Hepatocyte (in vitro differentiated cells): ENCODE measurements around the gene CTBP1. TPM values are rescaled to one million over a fixed set of nuclear protein-coding genes. Genes with fewer than 3 reads are reported as not detected.

Experiments used
- DNase-seq: peaks from one replicate; pipeline ENCODE4 v3.0.0-alpha.2; 2016; ENCODE audit warnings: low spot score
- H2AFZ ChIP-seq: fragments of 200-600 bp; sonication (generic); 2 replicates; pipeline ENCODE4 v1.6.0; 2016; ENCODE audit warnings: antibody characterized with exemption, mild to moderate bottlenecking
- H3K27ac ChIP-seq: fragments of 200-600 bp; sonication (generic); 2 replicates; pipeline ENCODE4 v1.5.1; 2016; ENCODE audit warnings: mild to moderate bottlenecking
- H3K27me3 ChIP-seq: fragments of 200-600 bp; sonication (generic); 2 replicates; pipeline ENCODE4 v1.6.1; 2016
- H3K36me3 ChIP-seq: fragments of 200-600 bp; sonication (generic); replicated peaks from 2 replicates; pipeline ENCODE4 v1.5.1; 2016; ENCODE audit warnings: low read depth; ENCODE audit not compliant: insufficient read depth
- H3K4me1 ChIP-seq: fragments of 200-600 bp; sonication (generic); 2 replicates; pipeline ENCODE4 v1.5.1; 2016; ENCODE audit warnings: mild to moderate bottlenecking, moderate library complexity; ENCODE audit not compliant: insufficient read depth
- H3K4me2 ChIP-seq: fragments of 200-600 bp; sonication (generic); 2 replicates; pipeline ENCODE4 v1.6.0; 2016
- H3K4me3 ChIP-seq: fragments of 200-600 bp; sonication (generic); 2 replicates; pipeline ENCODE4 v1.5.1; 2016; ENCODE audit warnings: mild to moderate bottlenecking
- H3K79me2 ChIP-seq: fragments of 200-600 bp; sonication (generic); 2 replicates; pipeline ENCODE4 v1.6.0; 2017; ENCODE audit warnings: mild to moderate bottlenecking
- H3K9me2 ChIP-seq: fragments of 200-600 bp; sonication (generic); replicated peaks from 2 replicates; pipeline ENCODE4 v1.6.0; 2017; ENCODE audit warnings: mild to moderate bottlenecking; ENCODE audit not compliant: insufficient read depth
- H3K9me3 ChIP-seq: fragments of 200-600 bp; sonication (generic); 2 replicates; pipeline ENCODE4 v1.5.1; 2016; ENCODE audit warnings: low read depth, mild to moderate bottlenecking
- H4K20me1 ChIP-seq: fragments of 200-600 bp; sonication (generic); 2 replicates; pipeline ENCODE4 v1.6.0; 2016; ENCODE audit warnings: mild to moderate bottlenecking; ENCODE audit not compliant: insufficient read depth, poor library complexity, severe bottlenecking
- CTCF ChIP-seq: fragments of 200-600 bp; sonication (generic); IDR thresholded peaks from 2 replicates; pipeline ENCODE4 v1.5.1; 2016; ENCODE audit warnings: antibody characterized with exemption, mild to moderate bottlenecking; ENCODE audit not compliant: poor library complexity
- EZH2 ChIP-seq: fragments of 200-600 bp; sonication (generic); IDR thresholded peaks from 2 replicates; pipeline ENCODE4 v1.6.1; 2016; ENCODE audit warnings: antibody characterized with exemption, mild to moderate bottlenecking, borderline replicate concordance
- EZH2phosphoT487 ChIP-seq: fragments of 200-600 bp; sonication (generic); IDR thresholded peaks from one replicate; pipeline ENCODE4 v1.6.1; 2018; ENCODE audit warnings: antibody characterized with exemption, mild to moderate bottlenecking, low read depth, moderate library complexity; ENCODE audit not compliant: unreplicated experiment, severe bottlenecking
- WGBS: methylation state at CpG from one replicate; pipeline ENCODE4 v1.1.6; 2016; ENCODE audit warnings: low lambda C conversion rate; ENCODE audit errors: missing lambda C conversion rate; 5-methylcytosine and 5-hydroxymethylcytosine counted together
- polyA plus RNA-seq: library from polyadenylated mRNA; unstranded; fragments of >200 nt; fragmentation: Nextera tagmentation; extraction: Ambion mirVana; gene quantifications from 2 replicates; pipeline ENCODE4 v1.2.1, GENCODE V29; 2016
- total RNA-seq: library from RNA; depleted of rRNA; stranded (reverse); fragments of >200 nt; gene quantifications from 2 replicates; pipeline ENCODE4 v1.2.3, GENCODE V29; 2014

Gene CTBP1
- total and polyA plus RNA-seq, 2 experiments from 2014 or later: 169 to 179 TPM

- Histone ChIP-seq H4K20me1 (no peaks in the 10 kb centered on the region), H3K79me2 (no peaks in the 10 kb centered on the region), H3K27ac (no peak overlapping the region), H3K27me3 (no peaks in the 10 kb centered on the region), H3K4me3 (no peak overlapping the region), H2AFZ (no peak overlapping the region), H3K4me2 (no peak overlapping the region), H3K4me1 (no peaks in the 10 kb centered on the region), H3K36me3 (no peaks in the 10 kb centered on the region), H3K9me2 (no peaks in the 10 kb centered on the region), H3K9me3 (no peaks in the 10 kb centered on the region)
- TF ChIP-seq CTCF (no peak), EZH2phosphoT487 (no peak), EZH2 (no peak)
- WGBS: 92% methylated on average over 5 of the region's 5 CpGs
- DNase-seq: no peak
Observed at GRCh38 chr4:1271686-1272085, 22.8 kb upstream of the CTBP1 start.

GRCh38 chr4:1269209-1269608 lies 20.3 kb upstream of the CTBP1 start:
- Histone ChIP-seq H4K20me1 (no peaks in the 10 kb centered on the region), H3K4me3 (no peak overlapping the region), H3K9me2 (no peaks in the 10 kb centered on the region), H3K9me3 (no peaks in the 10 kb centered on the region), H3K79me2 (no peaks in the 10 kb centered on the region), H3K27ac (no peak overlapping the region), H3K36me3 (no peaks in the 10 kb centered on the region), H3K4me2 (no peak overlapping the region), H2AFZ (no peak overlapping the region), H3K27me3 (no peaks in the 10 kb centered on the region), H3K4me1 (no peaks in the 10 kb centered on the region)
- TF ChIP-seq EZH2phosphoT487 (no peak), EZH2 (no peak), CTCF (no peak)
- no peak for DNase-seq

GRCh38 chr4:1266881-1267763 lies 18.2 kb upstream of the CTBP1 start:
- Histone ChIP-seq H3K9me3 (no peaks in the 10 kb centered on the region), H3K79me2 (no peaks in the 10 kb centered on the region), H3K27ac (no peak overlapping the region), H4K20me1 (no peaks in the 10 kb centered on the region), H3K9me2 (no peaks in the 10 kb centered on the region), H3K27me3 (no peaks in the 10 kb centered on the region), H3K36me3 (no peaks in the 10 kb centered on the region), H2AFZ (no peak overlapping the region), H3K4me2 (no peak overlapping the region), H3K4me1 (no peaks in the 10 kb centered on the region), H3K4me3 (no peak overlapping the region)
- TF ChIP-seq EZH2phosphoT487: no peak
- no peak for TF ChIP-seq EZH2
- no peak for TF ChIP-seq CTCF
- WGBS: 92% methylated on average over 9 of the region's 9 CpGs
- DNase-seq: no peak
